Effector CD8-positive, alpha-beta T cell (primary cell): ENCODE measurements around the gene TRPC4.

ENCODE experiments used
- DNase-seq: peaks from one replicate; lab custom pipeline; 2025; lab: John Stamatoyannopoulos, UW
- total RNA-seq, 4 experiments: gene quantifications; one replicate each; lab custom pipeline; 2026; lab: John Stamatoyannopoulos, UW

Gene TRPC4
- total RNA-seq, result 0 to 0.36 (median 0) reads per million in 4 experiments

- DNase-seq, result no peak
These were observed at the start of gene TRPC4 for GRCh38 chr13:37869756-37870488. TSS of gene TRPC4 (minus strand) at chr13:37869772. CDS start at chr13:37783333, 86,439 bp downstream.

GRCh38 chr13:37918751-37919150, 49.2 kb upstream of the TRPC4 start:
- DNase-seq, result no peak

- DNase-seq, result no peak
These were observed 48.6 kb upstream of the TRPC4 start for GRCh38 chr13:37918116-37918714.

- DNase-seq, result no peak
These were observed 45.3 kb upstream of the TRPC4 start for GRCh38 chr13:37914781-37915391.

- DNase-seq, result no peak
These were observed 41.2 kb upstream of the TRPC4 start for GRCh38 chr13:37910790-37911189.

GRCh38 chr13:37906880-37907279, 37.3 kb upstream of the TRPC4 start:
- DNase-seq, result no peak

- no peak for DNase-seq
These were observed 36.2 kb upstream of the TRPC4 start for GRCh38 chr13:37905736-37906135.

- DNase-seq, result no peak
These were observed 30.2 kb upstream of the TRPC4 start for GRCh38 chr13:37899753-37900152.

GRCh38 chr13:37893321-37893720, 23.7 kb upstream of the TRPC4 start:
- no peak for DNase-seq

GRCh38 chr13:37889820-37890219, 20.2 kb upstream of the TRPC4 start:
- no peak for DNase-seq

GRCh38 chr13:37889102-37889501, 19.5 kb upstream of the TRPC4 start:
- no peak for DNase-seq

- DNase-seq, result no peak
These were observed 17.3 kb upstream of the TRPC4 start for GRCh38 chr13:37886879-37887278.

- no peak for DNase-seq
These were observed 15.1 kb upstream of the TRPC4 start for GRCh38 chr13:37884674-37885073.

GRCh38 chr13:37884026-37884425, 14.5 kb upstream of the TRPC4 start:
- DNase-seq, result no peak

- no peak for DNase-seq
These were observed 9.3 kb upstream of the TRPC4 start for GRCh38 chr13:37878921-37879320.

- no peak for DNase-seq
These were observed 8.9 kb upstream of the TRPC4 start for GRCh38 chr13:37878496-37878895.

- no peak for DNase-seq
These were observed 1.5 kb upstream of the TRPC4 start for GRCh38 chr13:37870895-37871550.

GRCh38 chr13:37870489-37870845, 895 bp upstream of the TRPC4 start:
- no peak for DNase-seq

- DNase-seq, result no peak
These were observed 141 bp downstream of the TRPC4 start for GRCh38 chr13:37869506-37869755.

GRCh38 chr13:37868691-37869505, 674 bp downstream of the TRPC4 start:
- no peak for DNase-seq

GRCh38 chr13:37863708-37864107, 5.9 kb downstream of the TRPC4 start:
- no peak for DNase-seq

- no peak for DNase-seq
These were observed 34.2 kb downstream of the TRPC4 start for GRCh38 chr13:37835392-37835791.
